ENCODE results near the gene RNH1. TPM values are rescaled to one million over a fixed set of nuclear protein-coding genes. Genes with fewer than 3 reads are reported as not detected.
"Not testable (repeated sequence)": the region's sequence is repeated elsewhere in the genome, so short reads cannot be mapped to it uniquely, and the experiment has no call there.

The RNH1 gene
- total RNA-seq, 1 donor from 2014 or later, result 419 TPM

GRCh38 chr11:477052-477715 is 29.9 kb downstream of the RNH1 start:
- DNase-seq (ENCODE audit: low read depth), result peak; percentile 27

- DNase-seq (ENCODE audit: low read depth), result no peak
Observed at GRCh38 chr11:476416-476815, 30.6 kb downstream of the RNH1 start.

- DNase-seq (ENCODE audit: low read depth), result peak; percentile 56
Observed at GRCh38 chr11:475941-476340, 31.1 kb downstream of the RNH1 start.

GRCh38 chr11:474914-475506 is 32.0 kb downstream of the RNH1 start:
- DNase-seq (ENCODE audit: low read depth), result no peak

GRCh38 chr11:473962-474785 is 32.9 kb downstream of the RNH1 start:
- DNase-seq (ENCODE audit: low read depth), result no peak

GRCh38 chr11:473415-473814 is 33.6 kb downstream of the RNH1 start:
- no peak for DNase-seq (ENCODE audit: low read depth)

- no peak for DNase-seq (ENCODE audit: low read depth)
Observed at GRCh38 chr11:472816-473215, 34.2 kb downstream of the RNH1 start.

GRCh38 chr11:472272-472671 is 34.8 kb downstream of the RNH1 start:
- DNase-seq (ENCODE audit: low read depth), result no peak

GRCh38 chr11:471468-472145 is 35.4 kb downstream of the RNH1 start:
- DNase-seq (ENCODE audit: low read depth), result no peak

GRCh38 chr11:469684-470560 is 37.1 kb downstream of the RNH1 start:
- peak; percentile 70 for DNase-seq (ENCODE audit: low read depth)

- not testable (repeated sequence) for DNase-seq (ENCODE audit: low read depth)
Observed at GRCh38 chr11:469026-469683, 37.9 kb downstream of the RNH1 start.

GRCh38 chr11:468493-468892 is 38.5 kb downstream of the RNH1 start:
- no peak for DNase-seq (ENCODE audit: low read depth)

GRCh38 chr11:468036-468435 is 39.0 kb downstream of the RNH1 start:
- no peak for DNase-seq (ENCODE audit: low read depth)

- DNase-seq (ENCODE audit: low read depth), result no peak
Observed at GRCh38 chr11:465896-466530, 41.0 kb downstream of the RNH1 start.

- DNase-seq (ENCODE audit: low read depth), result no peak
Observed at GRCh38 chr11:464316-464715, 42.7 kb downstream of the RNH1 start.

- DNase-seq (ENCODE audit: low read depth), result no peak
Observed at GRCh38 chr11:462107-462890, 44.7 kb downstream of the RNH1 start.

GRCh38 chr11:461626-462025 is 45.4 kb downstream of the RNH1 start:
- DNase-seq (ENCODE audit: low read depth), result no peak

GRCh38 chr11:460331-461199 is 46.5 kb downstream of the RNH1 start:
- DNase-seq (ENCODE audit: low read depth), result peak; percentile 36
